GM19463 (cell line): Measurements from ENCODE around the gene PODXL2.

Experiments used
- ATAC-seq: cut with Tn5 transposase; IDR thresholded peaks from one replicate; pipeline ENCODE4 v1.9.1; 2021; ENCODE audit warnings: mild to moderate bottlenecking, moderate library complexity; ENCODE audit not compliant: unreplicated experiment

The PODXL2 gene

DNA sequence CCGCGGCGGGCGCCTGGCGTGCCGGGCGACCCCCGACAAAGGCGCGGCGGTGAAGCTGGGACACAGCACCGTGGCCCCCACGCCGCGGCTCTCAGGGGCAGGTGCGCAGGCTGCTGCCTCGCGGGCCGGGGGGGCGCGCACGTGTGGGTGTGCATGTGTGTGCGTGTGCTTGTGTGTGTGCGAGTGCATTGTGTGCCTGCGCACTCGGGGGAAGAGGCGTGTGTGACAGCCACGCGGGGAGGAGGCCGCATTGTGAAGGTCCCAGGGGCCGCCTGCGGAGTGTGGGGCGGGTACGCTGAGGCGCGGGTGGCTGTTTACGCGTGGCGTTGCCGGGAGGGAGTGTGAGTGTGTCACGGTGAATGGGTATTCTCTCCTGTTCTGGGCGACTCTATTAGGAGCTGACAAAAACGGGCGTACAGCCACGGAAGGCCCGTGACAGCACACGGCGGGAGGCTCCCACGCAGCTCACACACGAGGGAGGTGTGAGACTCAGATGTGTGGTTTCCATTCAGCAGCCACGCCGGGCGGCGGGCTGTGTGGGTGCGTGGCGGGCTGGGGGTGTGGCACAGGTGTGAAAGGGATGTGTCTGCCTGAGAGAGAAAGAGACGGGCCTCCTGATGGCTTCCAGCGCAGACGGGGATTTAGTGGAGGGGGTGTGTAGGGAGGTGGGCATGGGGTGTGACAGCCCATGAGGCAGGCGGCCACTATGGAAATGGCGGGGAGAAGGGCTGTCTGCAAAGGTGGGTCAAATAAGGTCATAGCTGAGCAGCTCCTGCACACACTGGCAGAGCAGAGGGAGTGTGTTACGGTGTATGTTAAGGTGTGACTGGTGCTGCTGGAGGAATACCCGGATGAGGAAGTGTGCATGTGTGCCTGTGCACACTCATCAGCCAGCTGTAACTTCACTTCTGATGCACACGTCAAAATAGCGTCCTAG, 750 bp downstream of the PODXL2 start:
- no peak for ATAC-seq

DNA sequence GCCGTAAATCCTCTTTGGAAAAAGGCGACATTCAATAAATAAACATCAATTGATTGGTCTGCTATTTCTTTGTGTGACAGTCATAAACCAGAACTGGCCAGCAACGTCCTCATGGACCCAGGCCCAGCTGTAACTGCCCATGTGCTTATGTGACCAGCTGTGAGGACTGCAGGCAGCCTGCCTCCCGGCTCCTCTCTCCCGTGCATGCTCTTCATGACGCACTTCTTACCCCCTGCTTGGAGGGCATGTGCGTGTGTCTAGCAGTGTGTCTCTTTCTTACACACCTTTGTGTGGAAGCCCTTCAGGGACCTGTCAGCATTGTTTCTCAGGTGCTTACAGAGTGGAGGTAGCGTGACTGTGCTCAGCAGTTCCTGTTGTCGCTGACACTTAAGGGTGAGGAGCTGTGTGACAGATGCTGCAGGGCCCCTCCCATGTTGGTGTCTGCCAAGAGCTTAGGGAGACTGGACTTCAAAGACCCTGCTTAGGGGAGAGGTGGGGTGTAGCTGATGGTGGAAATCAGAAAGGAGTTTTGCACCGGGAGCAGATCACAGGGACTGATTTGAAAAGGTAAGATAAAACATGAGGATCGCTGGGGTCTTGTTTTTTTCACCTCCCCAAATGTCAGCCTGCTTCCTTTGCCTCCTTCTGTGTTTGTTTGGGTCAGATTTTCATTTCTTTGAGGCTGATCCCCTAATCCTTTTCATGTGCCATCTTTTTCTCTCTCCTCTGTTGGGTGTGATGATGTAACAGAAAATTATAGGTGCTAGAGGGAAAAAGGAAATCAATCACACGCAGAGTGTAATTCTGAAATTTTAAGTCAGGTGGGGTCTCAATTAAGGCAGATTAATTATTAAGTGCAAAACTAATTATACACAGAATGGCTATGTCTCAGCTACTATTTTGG, 2.1 kb downstream of the PODXL2 start:
- no peak for ATAC-seq

DNA sequence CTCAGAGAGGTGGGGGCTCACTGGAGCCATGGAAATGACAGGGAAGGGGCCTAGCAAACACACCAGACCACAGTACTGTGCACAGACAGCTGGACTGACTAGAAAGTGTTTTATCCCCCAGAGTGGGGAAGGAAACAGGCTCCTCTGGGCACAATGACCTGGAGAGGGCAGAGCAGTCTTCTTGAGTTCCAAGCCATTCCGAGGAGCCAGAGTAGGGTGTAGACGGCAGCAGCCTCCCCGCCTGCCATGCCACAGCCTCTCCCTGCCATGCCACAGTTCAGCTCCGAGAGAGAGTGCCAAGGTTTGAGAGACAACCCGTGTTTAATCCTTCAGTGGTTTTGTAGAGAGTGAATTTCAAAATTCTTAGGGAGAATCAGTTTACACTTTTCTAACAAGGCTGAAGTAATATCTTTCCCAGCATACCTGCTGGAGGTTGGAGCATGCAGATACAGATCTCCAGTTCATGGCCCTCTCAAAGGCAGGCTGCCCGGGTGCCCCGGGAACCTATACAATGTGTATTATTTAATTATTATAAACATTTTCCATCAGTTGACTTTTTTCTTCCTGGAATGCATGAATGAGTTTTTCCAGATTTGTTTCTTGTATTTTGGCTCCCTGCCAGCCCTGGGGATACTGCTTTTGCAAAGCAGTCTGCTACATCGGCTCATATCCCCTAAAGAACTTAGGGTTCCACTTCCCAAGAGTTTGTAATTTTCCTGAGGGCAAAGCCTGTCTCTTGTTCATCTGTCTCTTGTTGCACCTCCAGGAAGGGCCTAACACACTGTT, 3.2 kb downstream of the PODXL2 start:
- no peak for ATAC-seq

DNA sequence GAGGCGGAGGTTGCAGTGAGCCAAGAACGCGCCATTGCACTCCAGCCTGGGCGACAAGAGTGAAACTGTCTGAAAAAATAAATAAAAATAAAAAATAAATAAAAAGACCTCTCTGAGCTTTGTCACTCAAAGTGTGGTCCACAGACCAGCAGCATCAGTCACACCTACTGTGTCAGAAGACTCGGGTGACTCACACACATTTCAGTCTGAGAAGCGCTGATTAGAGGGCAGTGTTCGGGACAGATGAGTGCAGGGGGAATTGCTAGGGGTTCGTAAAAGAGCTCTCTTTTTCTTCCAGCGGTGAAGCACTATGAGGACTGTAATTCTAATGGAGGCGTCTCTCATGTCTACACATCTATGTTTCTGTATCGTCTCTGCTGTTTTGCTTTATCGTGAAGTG, 5.7 kb downstream of the PODXL2 start:
- no peak for ATAC-seq

DNA sequence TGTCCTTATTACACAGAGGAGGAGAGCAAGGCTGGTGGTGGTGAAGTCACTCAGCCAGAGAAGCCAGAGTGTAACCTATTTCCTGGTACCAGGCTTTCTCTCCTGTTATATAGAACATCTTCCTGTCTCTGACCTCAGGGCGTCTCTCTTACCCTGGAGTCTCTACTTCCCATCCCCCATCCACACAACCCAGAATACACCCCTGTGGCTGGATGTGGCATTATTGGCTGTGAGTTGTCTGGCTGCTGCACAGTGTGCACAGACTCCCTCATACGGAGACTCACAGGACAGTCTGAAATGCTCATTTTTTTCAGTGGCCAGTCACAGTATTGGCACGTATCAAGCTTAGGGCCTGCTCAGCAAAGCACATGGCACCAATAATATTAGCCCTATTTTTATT, 8.6 kb downstream of the PODXL2 start:
- ATAC-seq, result no peak

DNA sequence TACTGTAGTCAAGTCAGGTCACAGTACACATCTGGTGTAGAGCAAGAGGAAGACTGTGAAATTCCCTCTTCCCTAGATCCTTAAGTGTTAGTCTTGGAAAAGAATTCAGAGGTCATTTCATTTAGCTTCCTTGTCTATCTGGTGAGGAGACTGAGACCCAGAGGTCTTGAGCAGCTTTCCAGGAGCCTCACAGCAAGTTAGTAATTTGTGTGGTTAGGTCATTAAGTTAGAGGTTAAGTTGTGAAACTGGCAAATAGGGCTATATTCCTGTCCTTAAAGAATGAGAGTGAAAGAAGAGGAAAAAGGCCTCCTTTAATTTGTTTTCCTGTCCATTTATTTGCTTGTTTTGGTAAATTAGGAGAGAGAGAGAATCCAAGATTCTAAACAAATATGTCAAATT, 9.0 kb downstream of the PODXL2 start:
- no peak for ATAC-seq

DNA sequence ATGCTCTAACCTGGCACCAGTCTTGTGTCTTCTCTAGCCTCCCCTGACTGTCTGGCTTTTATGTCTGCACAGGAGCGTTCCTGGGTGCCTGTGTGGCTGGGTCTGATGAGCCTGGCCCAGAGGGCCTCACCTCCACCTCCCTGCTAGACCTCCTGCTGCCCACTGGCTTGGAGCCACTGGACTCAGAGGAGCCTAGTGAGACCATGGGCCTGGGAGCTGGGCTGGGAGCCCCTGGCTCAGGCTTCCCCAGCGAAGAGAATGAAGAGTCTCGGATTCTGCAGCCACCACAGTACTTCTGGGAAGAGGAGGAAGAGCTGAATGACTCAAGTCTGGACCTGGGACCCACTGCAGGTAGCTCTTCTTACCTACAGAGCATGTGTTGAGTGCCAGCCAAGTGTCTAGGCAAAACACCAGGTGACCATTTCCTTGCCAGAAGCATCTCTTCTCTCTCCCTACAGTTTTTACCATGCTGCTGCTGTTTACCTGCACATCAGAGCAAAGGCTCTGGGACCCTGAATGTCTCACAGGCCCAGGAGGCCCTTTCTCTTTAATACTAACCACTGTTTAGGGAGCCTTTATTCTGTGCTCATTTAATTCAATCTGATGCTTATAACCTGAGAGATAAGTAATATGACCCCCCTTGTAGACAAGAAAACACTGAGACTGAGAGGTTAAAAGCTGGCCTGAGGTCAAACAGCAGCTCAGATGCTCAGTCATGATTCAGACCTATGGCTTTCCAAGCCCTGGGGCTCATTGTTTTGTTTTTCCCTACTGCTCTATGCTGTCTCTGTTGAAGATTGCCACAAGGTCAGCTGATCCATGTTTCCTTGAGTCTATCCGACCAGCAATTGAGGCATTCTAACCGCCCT, 10.4 kb downstream of the PODXL2 start:
- no peak for ATAC-seq

DNA sequence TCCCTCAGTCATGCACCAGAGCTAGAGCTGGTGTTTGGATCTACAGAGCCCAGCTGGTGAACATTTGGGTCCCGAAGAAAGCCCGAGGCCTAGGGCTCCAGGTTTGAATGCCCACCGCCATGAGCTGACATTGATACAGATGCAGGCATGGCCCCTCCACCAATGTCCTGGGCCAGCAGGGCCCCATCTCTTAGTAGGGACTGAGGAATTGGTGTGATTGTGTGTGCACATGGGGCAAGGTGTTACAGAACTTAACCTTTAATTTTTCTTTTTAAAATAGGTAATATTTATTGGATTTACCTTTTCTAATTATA, 11.0 kb downstream of the PODXL2 start:
- no peak for ATAC-seq

DNA sequence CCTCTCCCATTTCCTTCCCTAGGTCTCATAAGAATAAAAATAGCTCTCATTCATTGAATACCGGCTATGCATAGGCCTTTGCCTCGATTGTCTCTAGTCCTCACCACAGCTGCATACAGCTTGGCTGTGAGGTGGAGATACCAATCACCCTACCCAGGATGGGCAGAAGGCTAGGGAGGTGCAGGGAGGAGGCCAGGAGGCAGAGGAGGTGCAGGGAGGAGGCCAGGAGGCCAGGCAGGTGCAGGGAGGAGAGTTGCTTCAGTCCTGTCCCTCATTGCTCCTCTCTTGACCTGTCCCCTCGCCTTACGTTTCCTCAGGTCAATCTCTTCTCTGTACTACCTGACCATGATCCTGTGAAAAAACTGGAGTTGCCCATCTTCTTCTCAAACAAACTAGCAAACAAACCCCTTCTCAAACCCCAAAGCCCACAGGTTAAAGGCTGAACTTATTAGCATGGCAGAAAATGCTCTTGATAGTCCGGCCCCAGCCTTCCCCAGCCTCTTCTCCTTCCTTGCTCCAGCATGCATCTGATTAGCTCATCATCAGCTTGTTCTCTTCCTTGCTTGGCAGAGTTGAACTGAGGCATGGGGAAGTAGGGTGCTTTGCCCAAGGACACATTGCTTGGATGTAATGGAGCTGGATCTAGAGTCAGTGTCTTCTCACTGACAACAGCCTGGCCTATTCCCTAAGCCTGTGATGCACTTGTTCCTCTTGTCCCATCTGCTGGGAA, 15.8 kb downstream of the PODXL2 start:
- no peak for ATAC-seq

DNA sequence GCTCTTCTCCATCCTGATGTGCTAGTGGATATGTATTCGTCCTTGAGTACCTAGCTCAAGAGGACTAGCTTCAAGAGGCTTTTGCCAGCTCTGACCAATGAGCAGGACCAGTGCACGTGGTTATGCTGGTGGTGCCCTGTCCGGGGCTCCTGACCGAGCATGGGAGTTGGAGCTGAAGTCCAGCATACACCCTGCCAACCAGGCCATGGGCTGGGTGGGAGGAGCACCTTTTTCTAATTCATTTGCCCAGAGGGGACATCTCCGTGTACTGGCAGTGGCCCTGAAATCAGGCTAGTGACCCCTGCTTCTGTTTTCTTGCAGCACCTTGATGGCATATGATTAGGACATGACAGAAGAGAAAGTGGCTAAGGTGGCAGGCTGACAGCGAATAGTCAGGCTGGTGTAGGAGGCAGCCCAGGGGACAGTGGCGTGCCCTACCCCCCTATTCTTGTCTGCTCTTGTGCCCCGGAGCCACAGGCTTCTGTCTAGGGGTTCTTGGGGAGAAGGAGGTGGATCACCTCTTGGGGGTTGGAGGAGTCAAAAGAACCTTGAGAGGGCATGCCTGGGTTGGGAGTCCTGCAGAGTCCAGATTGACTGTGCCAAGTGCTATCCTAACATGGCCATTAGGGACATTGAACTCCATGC, 16.5 kb downstream of the PODXL2 start:
- no peak for ATAC-seq

DNA sequence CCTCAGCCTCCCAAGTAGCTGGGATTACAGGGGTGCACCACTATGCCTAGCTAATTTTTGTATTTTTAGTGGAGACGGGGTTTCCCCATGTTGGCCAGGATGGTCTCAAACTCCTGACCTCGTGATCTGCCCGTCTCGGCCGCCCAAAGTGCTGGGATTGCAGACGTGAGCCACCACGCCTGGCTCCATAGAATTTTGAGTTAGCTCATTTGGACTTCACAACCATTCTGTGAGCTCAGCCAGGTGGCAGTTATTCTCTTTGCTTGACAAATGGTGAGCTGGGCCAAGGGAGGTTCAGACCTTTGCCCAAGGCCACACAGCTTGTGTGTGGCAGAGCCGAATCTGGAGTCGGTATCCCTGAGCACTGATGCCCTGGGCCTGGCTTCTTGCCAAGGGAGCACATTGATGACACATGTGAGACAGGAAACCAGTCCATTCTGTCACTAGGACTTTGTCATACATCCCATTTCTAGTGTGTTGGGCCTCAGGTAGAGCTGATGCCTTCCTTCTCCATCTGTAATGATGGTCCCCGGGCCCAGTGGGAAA, 17.6 kb downstream of the PODXL2 start:
- no peak for ATAC-seq

DNA sequence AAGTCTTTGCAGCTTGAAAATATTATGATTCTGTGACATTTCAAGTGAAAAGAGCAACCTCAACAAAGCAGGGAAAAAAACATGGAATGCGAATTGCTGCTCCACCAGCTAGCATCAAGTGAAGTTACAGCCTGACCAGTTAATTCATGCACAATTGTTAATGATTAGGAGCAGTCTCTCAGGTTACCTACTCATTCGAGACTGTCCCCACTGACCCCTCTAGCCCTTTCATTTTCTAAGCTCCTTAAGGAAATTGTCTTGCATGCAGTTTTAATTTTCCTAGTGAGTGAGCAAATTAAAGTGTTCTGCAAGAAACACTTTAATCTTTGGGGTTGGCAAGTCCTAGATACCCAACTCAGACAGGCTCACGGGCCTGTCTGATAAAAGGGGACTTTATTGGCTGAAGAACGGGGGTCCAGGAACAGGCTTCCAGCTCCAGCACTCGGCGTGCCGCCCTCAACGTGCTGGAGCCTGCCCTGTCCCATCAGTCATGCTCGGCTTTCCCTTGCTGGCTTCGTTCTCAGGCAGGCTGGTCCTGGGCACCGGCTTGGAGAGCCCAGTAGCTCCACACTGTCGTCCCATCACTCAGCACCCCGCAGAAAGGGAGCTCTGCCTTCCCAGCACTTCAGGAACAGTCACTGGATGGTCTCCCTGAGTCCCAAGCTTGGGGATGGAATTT, 18.3 kb downstream of the PODXL2 start:
- no peak for ATAC-seq

DNA sequence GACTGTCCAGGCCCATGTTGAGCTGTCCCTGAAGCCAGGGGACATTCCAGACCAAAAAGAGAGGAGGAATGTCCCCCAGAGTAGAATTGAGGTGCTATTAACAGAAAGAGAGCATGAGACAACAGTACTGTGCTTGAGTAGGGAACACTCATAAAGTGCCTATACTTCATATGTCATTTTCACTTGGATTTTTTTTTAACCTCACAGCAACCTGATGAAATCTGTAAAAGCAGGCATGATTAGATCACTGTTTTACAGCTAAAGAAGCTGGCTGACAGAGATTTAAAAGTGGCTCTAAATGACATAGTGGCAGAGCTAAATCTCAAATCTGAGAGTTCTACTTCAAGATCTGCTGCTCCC, 18.8 kb downstream of the PODXL2 start:
- ATAC-seq, result no peak

DNA sequence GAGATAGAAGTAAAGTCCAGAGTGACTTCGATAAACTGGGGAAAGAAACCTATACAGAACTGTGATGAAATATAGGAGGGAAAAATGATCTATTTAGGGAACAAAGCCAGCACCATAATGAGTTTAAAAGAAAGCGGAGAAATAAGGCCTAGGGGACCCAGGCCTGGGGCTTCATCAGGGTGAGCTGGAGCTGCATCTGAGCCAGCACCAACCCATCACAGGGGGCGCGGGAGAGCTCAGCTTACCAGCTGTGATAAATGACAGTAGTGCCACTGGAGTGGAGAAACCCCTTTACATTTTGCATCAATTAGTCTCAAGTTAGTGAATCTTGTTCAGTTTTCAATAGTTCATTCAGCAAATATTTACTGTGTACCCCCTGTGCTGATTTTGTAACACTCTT, 21.3 kb downstream of the PODXL2 start:
- ATAC-seq, result no peak

DNA sequence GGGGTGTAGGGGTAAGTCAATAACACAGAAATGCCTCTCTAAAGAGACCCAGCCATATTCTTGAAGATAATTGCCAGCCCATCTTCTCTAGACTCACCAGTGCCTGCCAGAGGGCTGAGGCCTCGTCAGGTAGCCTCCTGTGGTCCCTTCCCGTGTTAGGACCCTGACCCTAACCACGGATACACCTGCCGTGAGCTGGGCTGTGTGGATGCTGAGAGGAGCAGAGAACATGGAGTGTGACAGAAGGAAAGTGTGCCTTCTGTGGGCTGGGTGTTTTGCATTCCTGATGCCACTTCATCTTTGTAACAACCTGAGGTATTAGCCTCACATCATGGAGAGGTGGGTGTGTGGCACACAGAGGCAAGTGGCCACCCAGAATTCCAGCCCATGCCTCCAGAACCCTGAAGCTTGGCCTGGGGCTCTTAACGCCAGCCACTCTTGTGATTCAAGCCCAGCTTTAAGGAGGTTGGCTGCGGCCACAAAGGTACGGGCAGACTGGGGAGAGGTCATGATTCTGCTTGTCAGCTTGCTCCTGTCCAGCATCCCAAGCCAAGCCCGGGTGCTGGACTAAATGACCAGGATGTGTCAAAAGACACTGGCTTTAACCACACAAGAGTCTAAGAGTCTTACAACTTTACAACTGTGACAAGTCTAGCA, 22.7 kb downstream of the PODXL2 start:
- no peak for ATAC-seq

DNA sequence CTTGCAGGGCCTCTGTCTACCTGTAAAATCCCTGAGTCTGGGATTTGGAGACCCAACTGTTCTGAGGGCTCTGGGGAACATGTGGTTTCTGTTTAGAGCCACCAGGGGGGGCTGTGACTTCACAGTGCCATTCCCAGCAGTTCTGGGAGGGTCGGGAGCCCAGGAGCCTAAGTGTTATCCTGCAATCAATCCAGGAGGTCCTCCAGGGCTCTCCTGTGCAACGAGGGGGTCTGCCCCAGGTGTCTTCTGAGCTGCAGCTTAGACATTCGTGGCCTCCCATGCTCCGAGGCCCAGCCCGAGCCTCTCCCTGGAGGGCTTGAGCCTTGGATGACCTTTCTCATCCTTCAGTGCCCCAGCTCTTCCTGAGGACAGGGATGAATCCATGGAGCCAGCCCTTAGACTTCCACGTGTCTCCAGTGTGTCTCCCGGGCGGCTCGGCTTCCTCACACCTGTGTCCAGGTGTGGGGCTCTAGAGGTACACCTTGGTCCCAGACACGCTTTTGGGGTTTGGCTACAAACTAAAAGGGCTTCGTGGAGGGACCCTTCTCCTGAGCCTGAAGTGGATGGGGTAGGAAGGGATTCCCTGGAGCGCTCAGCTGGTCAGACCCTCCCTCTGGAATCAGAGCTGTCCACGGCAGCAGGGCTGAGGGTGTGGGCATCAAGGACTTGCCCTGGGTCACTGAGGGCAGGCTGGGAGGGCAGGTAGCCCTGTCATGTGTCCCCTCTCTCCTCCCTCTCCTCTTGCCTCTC, 23.4 kb downstream of the PODXL2 start:
- no peak for ATAC-seq

DNA sequence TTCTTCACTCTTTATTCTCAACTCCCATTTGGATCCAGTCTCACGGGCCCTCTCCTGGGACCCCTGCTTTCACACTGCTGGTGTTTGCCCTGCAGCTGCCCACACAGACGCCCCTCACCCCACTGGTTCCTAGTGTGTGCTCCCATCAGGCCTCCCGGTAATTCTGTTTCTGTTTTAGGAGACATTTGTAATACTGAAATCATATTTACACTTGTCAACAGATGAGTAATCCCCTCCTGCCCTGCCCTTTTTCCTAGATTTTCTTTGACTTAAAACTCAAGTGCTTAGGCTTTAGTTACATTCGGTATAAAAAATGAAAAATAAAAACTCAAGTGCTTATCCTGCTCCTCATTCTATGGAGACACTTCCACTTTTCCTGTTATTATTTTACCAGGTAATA, 25.4 kb downstream of the PODXL2 start:
- ATAC-seq, result no peak
